ENCODE measurements around the gene NUDT2. TPM values are rescaled to one million over a fixed set of nuclear protein-coding genes. Genes with fewer than 3 reads are reported as not detected.

The NUDT2 gene
- polyA plus RNA-seq, 1 of the 3 experiments (the other 2 are of a cell fraction): 47.8 TPM

DNA sequence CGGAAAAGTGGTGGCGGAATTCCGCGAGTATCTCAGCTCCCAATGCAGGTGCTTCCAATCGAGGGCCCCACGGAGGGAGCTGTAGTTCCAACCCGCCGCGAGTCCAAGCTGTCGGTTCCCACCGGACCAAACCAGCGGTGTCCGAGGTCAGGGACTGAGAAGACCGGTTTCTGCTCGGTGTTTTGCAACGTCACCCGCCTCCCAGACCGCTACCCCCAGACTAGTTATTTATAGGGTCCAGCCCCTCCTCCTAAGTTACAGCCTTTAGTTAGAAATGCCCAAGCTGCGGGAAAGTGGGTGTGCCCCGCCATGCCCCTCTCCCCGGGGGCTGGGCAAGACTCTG lies 48.0 kb downstream of the NUDT2 start (continued):
- no peak for TF ChIP-seq TAF1 (IDR thresholded peaks at IDR 0.05; ENCODE audit: borderline replicate concordance, low read depth, low read length)
- TF ChIP-seq, protein P1, sequence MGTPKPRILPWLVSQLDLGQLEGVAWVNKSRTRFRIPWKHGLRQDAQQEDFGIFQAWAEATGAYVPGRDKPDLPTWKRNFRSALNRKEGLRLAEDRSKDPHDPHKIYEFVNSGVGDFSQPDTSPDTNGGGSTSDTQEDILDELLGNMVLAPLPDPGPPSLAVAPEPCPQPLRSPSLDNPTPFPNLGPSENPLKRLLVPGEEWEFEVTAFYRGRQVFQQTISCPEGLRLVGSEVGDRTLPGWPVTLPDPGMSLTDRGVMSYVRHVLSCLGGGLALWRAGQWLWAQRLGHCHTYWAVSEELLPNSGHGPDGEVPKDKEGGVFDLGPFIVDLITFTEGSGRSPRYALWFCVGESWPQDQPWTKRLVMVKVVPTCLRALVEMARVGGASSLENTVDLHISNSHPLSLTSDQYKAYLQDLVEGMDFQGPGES (IDR thresholded peaks at IDR 0.05; ENCODE audit: low read depth, low read length): no peak
- TF ChIP-seq EZH2phosphoT487 (IDR thresholded peaks at IDR 0.05; ENCODE audit: borderline replicate concordance, low read depth): no peak
- TF ChIP-seq RFX5 (IDR thresholded peaks at IDR 0.05; ENCODE audit: low read length): no peak

- Histone ChIP-seq H3K9me3 (no peaks in the 10 kb centered on the region), H3K27me3 (ENCODE audit: insufficient read depth) (no peaks in the 10 kb centered on the region), H2AFZ (ENCODE audit: low read depth) (no peak overlapping the region), H3K27ac (ENCODE audit: low read depth in 2 of 2, low read length in 1 of 2) (no peak overlapping the region), H3K79me2 (ENCODE audit: insufficient read depth) (no peaks in the 10 kb centered on the region), H4K20me1 (ENCODE audit: insufficient read depth) (no peaks in the 10 kb centered on the region), H3K9me2 (no peaks in the 10 kb centered on the region), H3K4me3 (ENCODE audit: low read depth in 2 of 2, low read length in 1 of 2) (no peak overlapping the region), H3K4me1 (ENCODE audit: control insufficient read depth in 1 of 2, insufficient read depth in 2 of 2, low read depth in 1 of 2, low read length in 1 of 2) (peaks cover 7 to 34% of the 10 kb centered on the region in 2 experiments; a peak in 3 of 4 replicates), H3F3A (replicated peaks; ENCODE audit: insufficient read depth) (peaks cover 4% of the 10 kb centered on the region), H3K4me2 (no peak overlapping the region), H3K9ac (no peak overlapping the region), H3K36me3 (replicated peaks in 1 of 2; ENCODE audit: control insufficient read depth in 1 of 2, insufficient read depth in 2 of 2, low read length in 1 of 2) (no peaks in the 10 kb centered on the region)
- DNase-seq: no peak
- 78% methylated on average over 3 of the region's 3 CpGs for whole genome bisulfite sequencing (ENCODE audit: low lambda C conversion rate)
- TF ChIP-seq GABPA (IDR thresholded peaks at IDR 0.05; ENCODE audit: low read depth) (no peak), RAD21 (IDR thresholded peaks at IDR 0.05; ENCODE audit: low read length) (no peak), USF2 (IDR thresholded peaks at IDR 0.05; ENCODE audit: borderline replicate concordance, low read depth, low read length) (no peak), NFIC (IDR thresholded peaks at IDR 0.05; ENCODE audit: borderline replicate concordance) (no peak), FOXM1 (IDR thresholded peaks at IDR 0.05; ENCODE audit: low read depth) (no peak), YY1 (IDR thresholded peaks at IDR 0.05; ENCODE audit: low read depth) (no peak), CTCF (IDR thresholded peaks at IDR 0.05) (no peak), RFX5 (IDR thresholded peaks at IDR 0.05; ENCODE audit: low read length) (no peak), SIN3A (IDR thresholded peaks at IDR 0.05; ENCODE audit: borderline replicate concordance, low read depth, low read length) (no peak), NRF1 (IDR thresholded peaks at IDR 0.05; ENCODE audit: low read depth, low read length) (no peak), FOXJ3 (CRISPR knock-in tag; IDR thresholded peaks at IDR 0.05) (no peak)
- TF ChIP-seq, protein P2, sequence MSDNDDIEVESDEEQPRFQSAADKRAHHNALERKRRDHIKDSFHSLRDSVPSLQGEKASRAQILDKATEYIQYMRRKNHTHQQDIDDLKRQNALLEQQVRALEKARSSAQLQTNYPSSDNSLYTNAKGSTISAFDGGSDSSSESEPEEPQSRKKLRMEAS (IDR thresholded peaks at IDR 0.05; ENCODE audit: low read depth): no peak
- CTCF ChIA-PET: interaction anchor here (0.6 to 8.0 kb wide), 23 partner anchors 12 to 356 kb away, joined by 3 to 149 read pairs (median 4); no protein-coding TSS in a partner anchor
- POLR2A ChIA-PET: no interaction called here
Observed at GRCh38 chr9:34378376-34379060, 49.1 kb downstream of the NUDT2 start.
